K562 treated with DMSO at 1 percent for 24 hours (cell line): Measurements from ENCODE around the gene CALML3. TPM values are rescaled to one million over a fixed set of nuclear protein-coding genes. Genes with fewer than 3 reads are reported as not detected.

Experiments
- total RNA-seq: library from RNA; unstranded; fragments of 300-600 nt; gene quantifications from 2 replicates; pipeline ENCODE4 v1.2.3, GENCODE V29; 2022; ENCODE audit warnings: low read depth; ENCODE audit not compliant: insufficient read depth

CALML3 gene
- not detected in 2 replicates for total RNA-seq

DNA sequence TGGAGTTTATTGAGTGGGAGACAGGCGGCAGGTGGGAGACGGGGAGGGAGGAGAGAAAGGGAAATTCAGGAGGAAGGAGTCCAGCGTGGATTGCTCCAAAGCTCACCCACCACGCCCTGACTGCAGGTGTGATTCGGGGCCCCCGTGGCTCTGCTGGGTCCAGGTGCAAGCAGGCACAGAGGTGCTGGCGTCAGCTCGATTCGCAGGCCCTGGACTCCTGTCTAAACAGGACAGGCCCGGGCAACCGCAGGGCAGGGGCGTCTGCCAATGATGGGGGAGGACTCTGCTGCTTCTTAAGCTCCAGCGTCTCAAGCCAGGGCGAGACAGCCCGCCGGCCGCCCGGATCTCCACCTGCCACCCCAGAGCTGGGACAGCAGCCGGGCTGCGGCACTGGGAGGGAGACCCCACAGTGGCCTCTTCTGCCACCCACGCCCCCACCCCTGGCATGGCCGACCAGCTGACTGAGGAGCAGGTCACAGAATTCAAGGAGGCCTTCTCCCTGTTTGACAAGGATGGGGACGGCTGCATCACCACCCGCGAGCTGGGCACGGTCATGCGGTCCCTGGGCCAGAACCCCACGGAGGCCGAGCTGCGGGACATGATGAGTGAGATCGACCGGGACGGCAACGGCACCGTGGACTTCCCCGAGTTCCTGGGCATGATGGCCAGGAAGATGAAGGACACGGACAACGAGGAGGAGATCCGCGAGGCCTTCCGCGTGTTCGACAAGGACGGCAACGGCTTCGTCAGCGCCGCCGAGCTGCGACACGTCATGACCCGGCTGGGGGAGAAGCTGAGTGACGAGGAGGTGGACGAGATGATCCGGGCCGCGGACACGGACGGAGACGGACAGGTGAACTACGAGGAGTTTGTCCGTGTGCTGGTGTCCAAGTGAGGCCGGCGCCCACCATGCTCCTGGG lies at the start of gene CALML3:
TSS of gene CALML3 (plus strand) at position 321 of the 920 bp plus-strand sequence. CDS start at position 446, 125 bp downstream.

GRCh38 chr10:5499493-5500140 lies 25.1 kb upstream of the CALML3 start, which contains the start of gene CALML5:
Gene CALML5 (minus strand): TSS chr10:5499570. CDS start chr10:5499438, 132 bp downstream.

Other genes with a start within 250 kb of the CALML3 start
- not detected in 2 replicates for gene UCN3, start 160.0 kb upstream of the CALML3 start, total RNA-seq
- gene TUBAL3, start 120.1 kb upstream of the CALML3 start, total RNA-seq: 5.6 and 6.9 TPM in 2 replicates
- 82.6 and 92.2 TPM in 2 replicates for gene NET1, start 112.4 kb upstream of the CALML3 start, total RNA-seq
- not detected in 2 replicates for gene CALML5, start 25.4 kb upstream of the CALML3 start, total RNA-seq
- gene ASB13, start 141.6 kb downstream of the CALML3 start, total RNA-seq: 34.1 and 34.6 TPM in 2 replicates
- gene TASOR2, start 159.9 kb downstream of the CALML3 start, total RNA-seq: 21.0 and 24.4 TPM in 2 replicates